ENCODE results near the gene CCDC141. TPM values are rescaled to one million over a fixed set of nuclear protein-coding genes. Genes with fewer than 3 reads are reported as not detected.

Gene CCDC141
- total RNA-seq, 6 donors from 2014 or later: 18.5 to 126 (median 58.5) TPM

GRCh38 chr2:178855151-178855550, 194.8 kb downstream of the CCDC141 start:
- TF ChIP-seq POLR2AphosphoS5 (IDR thresholded peaks at IDR 0.05) (no peak), CTCF (IDR thresholded peaks at IDR 0.05) (no peak)
- Histone ChIP-seq H3K27me3 (no peaks in the 10 kb centered on the region), H3K9me3 (no peaks in the 10 kb centered on the region), H3K27ac (no peak overlapping the region), H3K4me1 (peaks cover 0 to 7% (median 0%) of the 10 kb centered on the region in 4 donors), H3K36me3 (no peaks in the 10 kb centered on the region), H3K4me3 (no peak overlapping the region)
- DNase-seq: no peak
- ATAC-seq (ENCODE audit: low FRiP score in 2 of 2): no peak

GRCh38 chr2:178848335-178848734, 201.6 kb downstream of the CCDC141 start:
- Histone ChIP-seq H3K9me3 (no peaks in the 10 kb centered on the region), H3K27me3 (no peaks in the 10 kb centered on the region), H3K4me1 (no peaks in the 10 kb centered on the region), H3K4me3 (no peak overlapping the region), H3K36me3 (no peaks in the 10 kb centered on the region), H3K27ac (no peak overlapping the region)
- TF ChIP-seq CTCF (IDR thresholded peaks at IDR 0.05) (no peak), EP300 (IDR thresholded peaks at IDR 0.05) (no peak), POLR2AphosphoS5 (IDR thresholded peaks at IDR 0.05) (no peak), POLR2A (IDR thresholded peaks at IDR 0.05) (no peak)
- 96 to 99% methylated on average over 5 of the region's 5 CpGs for WGBS, 2 donors
- ATAC-seq (ENCODE audit: low FRiP score in 2 of 2) (no peak), DNase-seq (no peak)

- TF ChIP-seq POLR2AphosphoS5 (IDR thresholded peaks at IDR 0.05) (no peak), EP300 (IDR thresholded peaks at IDR 0.05) (no peak), CTCF (IDR thresholded peaks at IDR 0.05) (no peak), POLR2A (IDR thresholded peaks at IDR 0.05) (no peak)
- no peak for DNase-seq
- Histone ChIP-seq H3K27ac (no peak overlapping the region), H3K4me3 (no peak overlapping the region), H3K27me3 (no peaks in the 10 kb centered on the region), H3K4me1 (no peaks in the 10 kb centered on the region), H3K9me3 (no peaks in the 10 kb centered on the region), H3K36me3 (no peaks in the 10 kb centered on the region)
- ATAC-seq (ENCODE audit: low FRiP score in 2 of 2): no peak
- WGBS, 2 donors: 88% methylated on average over 2 of the region's 2 CpGs
These were observed 203.5 kb downstream of the CCDC141 start for GRCh38 chr2:178846458-178846802.

- peak in 1 of 2 donors; percentile 62 for ATAC-seq (ENCODE audit: low FRiP score in 2 of 2)
- H3K27me3 ChIP-seq: no peaks in the 10 kb centered on the region
- H3K36me3 ChIP-seq: no peaks in the 10 kb centered on the region
- H3K4me1 ChIP-seq: no peaks in the 10 kb centered on the region
- 71 to 78% methylated on average over 2 of the region's 2 CpGs for WGBS, 2 donors
- no peak overlapping the region for H3K4me3 ChIP-seq
- H3K27ac ChIP-seq: no peak overlapping the region
- TF ChIP-seq EP300 (IDR thresholded peaks at IDR 0.05): no peak
- TF ChIP-seq CTCF (IDR thresholded peaks at IDR 0.05): no peak
- TF ChIP-seq POLR2A (IDR thresholded peaks at IDR 0.05): no peak
- no peak for TF ChIP-seq POLR2AphosphoS5 (IDR thresholded peaks at IDR 0.05)
- H3K9me3 ChIP-seq: no peaks in the 10 kb centered on the region
- no peak for DNase-seq
These were observed 204.1 kb downstream of the CCDC141 start for GRCh38 chr2:178845566-178846457.

GRCh38 chr2:178844701-178845100, 205.2 kb downstream of the CCDC141 start:
- Histone ChIP-seq H3K4me3 (no peak overlapping the region), H3K27me3 (no peaks in the 10 kb centered on the region), H3K4me1 (no peaks in the 10 kb centered on the region), H3K9me3 (no peaks in the 10 kb centered on the region), H3K27ac (no peak overlapping the region), H3K36me3 (no peaks in the 10 kb centered on the region)
- DNase-seq (no peak), ATAC-seq (ENCODE audit: low FRiP score in 2 of 2) (no peak)
- TF ChIP-seq POLR2A (IDR thresholded peaks at IDR 0.05): no peak
- no peak for TF ChIP-seq EP300 (IDR thresholded peaks at IDR 0.05)
- TF ChIP-seq CTCF (IDR thresholded peaks at IDR 0.05): no peak
- no peak for TF ChIP-seq POLR2AphosphoS5 (IDR thresholded peaks at IDR 0.05)
- WGBS, 2 donors: 76 to 77% methylated on average over 2 of the region's 2 CpGs

Measured in upper lobe of left lung (tissue), 6 donors.